HG03575 (cell line): Measurements from ENCODE around the gene TLX2.
"Not testable (repeated sequence)": the region's sequence is repeated elsewhere in the genome, so short reads cannot be mapped to it uniquely, and the experiment has no call there.

Source experiments
- ATAC-seq: cut with Tn5 transposase; IDR thresholded peaks from one replicate; pipeline ENCODE4 v1.9.1; 2021; ENCODE audit not compliant: unreplicated experiment, insufficient number of reproducible peaks, low FRiP score; ENCODE audit errors: extremely low read depth

The TLX2 gene

DNA sequence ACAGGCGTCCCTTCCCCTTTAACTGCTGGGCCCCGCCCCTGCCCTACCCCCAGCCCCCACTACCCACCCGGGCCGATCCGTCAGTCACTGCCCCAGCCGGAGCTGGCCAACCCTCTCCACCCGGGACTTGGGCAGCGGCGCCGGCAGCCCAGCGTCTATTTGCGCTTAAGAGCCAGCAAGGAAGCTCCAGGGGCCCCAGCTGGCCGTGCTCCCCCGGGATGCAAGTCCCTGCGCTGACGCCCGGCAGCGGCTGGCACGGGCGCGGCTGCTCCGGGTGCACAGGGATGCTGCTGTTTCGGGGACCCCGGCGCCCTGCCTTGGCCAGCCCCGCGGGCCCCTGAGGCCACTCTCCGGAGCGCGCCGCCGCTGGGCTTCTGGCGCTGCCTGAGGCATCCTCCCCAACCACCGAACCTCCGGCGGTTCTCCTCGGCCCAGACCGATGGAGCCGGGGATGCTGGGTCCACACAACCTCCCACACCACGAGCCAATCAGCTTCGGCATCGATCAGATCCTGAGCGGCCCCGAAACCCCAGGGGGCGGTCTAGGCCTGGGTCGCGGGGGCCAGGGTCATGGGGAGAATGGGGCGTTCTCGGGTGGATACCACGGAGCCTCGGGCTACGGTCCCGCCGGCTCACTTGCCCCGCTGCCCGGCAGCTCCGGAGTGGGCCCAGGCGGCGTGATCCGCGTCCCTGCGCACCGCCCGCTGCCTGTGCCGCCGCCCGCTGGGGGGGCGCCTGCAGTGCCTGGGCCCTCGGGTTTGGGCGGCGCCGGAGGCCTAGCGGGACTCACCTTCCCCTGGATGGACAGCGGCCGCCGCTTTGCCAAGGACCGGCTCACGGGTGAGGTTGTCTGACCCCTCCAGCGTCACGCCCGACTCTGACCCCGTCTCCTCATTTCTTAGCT, at the start of gene TLX2:
TLX2 (plus strand) TSS at position 83 of the 903 bp plus-strand sequence; CDS start at position 440, 357 bp downstream.
- ATAC-seq, result no peak

DNA sequence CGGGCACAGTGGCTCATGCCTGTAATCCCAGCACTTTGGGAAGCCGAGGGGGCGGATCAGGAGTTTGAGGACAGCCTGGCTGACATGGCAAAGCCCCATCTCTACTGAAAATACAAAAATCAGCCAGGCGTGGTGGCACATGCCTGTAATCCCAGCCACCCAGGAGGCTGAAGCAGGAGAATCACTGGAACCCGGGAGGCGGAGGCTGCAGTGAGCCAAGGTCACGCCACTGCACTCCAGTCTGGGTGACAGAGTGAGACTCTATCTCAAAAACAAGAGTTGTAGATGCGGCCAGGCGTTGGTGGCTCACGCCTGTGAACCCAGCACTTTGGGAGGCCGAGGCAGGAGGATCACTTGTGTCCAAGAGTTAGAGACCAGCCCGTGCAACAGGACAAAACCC, 43.5 kb upstream of the TLX2 start:
- ATAC-seq, result not testable (repeated sequence)

DNA sequence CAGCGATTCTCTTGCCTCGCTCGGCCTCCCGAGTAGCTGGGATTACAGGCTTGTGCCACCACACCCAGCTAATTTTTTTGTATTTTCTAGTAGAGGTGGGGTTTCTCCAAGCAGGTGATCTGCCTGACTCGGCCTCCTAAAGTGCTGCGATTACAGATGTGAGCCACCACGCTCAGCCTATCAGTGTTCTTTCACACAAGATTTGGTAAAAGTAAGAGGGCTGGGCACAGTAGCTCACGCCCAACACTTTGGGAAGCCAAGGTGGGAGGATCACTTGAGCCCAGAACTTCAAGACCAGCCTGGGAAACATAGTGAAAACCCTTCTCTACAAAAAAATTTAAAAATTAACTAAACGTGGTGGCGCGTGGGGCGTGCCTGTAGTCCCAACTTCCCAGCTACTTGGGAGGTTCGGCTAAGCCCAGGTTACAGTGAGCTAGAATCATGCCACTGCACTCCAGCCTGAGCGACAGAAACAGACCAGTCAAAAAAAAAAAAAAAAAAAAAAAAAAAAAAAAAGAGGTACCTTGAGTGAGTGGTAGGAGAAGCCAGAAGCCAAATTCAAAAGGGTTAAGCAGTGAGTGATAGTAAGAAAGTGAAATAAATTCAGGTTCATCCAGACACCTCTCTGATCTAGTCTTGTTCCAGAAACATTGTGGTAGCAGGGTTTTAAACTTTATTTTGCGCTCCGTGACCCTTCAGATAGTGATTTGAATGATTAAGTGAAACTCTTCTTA, 42.8 kb upstream of the TLX2 start:
- ATAC-seq, result no peak

DNA sequence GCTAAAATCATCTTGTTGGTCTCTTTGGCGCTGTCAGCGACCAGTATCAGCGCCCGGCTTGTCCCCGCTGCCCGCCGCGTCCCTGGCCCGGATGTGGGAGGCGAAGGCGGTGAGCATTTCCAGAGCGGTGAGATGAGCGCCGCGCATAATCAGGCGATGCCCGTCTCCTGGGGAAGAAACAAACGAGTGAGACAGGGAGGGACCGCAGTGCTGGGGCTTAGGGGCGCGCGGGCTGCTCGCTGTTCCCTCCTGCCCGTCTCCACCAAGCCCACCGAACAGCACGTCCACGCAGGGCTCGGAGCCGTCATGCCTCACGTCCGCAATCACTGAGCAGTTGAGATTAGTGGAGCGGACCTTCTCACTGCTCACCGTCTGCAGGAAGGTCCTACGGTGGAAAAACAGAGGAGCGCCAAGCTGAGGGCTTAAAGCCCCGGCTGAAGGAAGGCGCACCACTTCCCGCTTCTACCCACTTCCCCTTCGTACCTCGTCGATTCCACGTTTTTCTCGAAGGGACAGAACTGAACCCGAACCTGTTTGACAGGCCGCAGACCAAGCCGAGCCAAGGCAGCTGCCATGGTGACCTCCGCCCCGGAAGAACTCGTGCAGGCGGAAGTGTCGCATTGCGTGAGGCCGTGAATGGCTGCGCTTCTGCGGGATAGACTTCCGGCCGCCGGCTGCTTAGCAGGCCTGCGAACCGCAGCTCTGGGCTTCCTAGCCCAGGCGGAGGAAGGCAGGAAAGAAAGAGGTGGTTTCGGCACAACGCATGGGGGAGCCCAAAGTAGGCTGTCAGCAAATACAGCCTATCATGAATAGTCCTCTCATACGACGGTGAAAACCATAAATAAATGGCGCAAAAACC, 41.9 kb upstream of the TLX2 start, which contains the start of gene MRPL53:
MRPL53 (minus strand) TSS at position 595 of the 859 bp plus-strand sequence; CDS start at position 575, 20 bp downstream.
- no peak for ATAC-seq

DNA sequence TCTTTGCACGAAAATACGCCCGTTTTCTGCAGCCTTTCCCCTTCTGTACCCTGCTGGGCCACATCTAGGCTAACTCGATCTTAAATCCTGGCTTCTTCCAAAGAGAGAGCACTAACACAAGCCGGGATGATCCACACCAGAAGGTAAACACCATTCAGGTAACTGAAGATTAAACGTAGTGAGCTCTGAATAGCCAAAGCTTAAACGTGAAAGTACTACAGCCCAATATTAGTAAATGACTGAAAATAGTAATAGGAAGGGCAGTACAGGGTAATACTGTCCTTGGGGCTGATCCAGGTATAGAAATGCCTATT, 41.3 kb upstream of the TLX2 start:
- ATAC-seq, result no peak

DNA sequence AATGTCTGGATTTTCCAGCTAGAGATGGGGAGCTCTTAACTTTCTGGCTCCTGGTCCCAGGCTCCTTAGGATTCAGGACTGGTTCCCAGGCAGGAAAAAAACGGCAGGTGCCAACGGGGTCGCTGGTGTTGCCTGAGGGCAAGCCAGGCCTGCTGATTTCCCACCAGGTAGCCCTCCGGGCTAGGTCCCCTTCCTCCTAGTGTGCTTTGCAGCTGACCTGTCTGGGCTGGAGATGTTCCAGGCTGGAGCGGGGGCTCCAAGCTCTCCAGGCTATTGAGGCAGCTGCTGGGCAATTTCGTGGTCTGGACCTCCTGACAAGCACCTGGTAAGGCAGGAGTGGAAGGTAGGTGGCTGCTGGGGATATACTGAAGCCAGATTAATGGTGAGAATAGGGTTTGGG, 39.8 kb upstream of the TLX2 start:
- no peak for ATAC-seq

DNA sequence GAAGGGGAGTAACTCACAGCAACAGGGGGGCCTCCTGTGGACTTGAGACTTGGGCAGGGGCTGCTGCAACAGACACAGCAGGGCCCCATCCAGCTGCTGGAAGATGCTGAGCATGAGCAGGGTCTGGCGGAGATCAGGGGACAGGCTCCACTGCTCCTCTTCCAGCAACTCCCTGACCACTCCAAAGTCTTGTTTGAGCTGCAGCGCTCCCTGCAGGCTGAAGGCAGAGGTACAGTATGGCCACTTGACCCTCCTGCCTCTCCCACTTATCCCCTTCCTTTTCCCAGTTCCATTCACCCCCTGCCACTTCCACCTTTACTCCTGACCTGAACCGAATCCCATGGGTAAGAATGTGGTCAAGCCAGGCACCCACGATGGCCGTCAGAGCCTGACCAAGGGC, 39.4 kb upstream of the TLX2 start:
- ATAC-seq, result no peak

DNA sequence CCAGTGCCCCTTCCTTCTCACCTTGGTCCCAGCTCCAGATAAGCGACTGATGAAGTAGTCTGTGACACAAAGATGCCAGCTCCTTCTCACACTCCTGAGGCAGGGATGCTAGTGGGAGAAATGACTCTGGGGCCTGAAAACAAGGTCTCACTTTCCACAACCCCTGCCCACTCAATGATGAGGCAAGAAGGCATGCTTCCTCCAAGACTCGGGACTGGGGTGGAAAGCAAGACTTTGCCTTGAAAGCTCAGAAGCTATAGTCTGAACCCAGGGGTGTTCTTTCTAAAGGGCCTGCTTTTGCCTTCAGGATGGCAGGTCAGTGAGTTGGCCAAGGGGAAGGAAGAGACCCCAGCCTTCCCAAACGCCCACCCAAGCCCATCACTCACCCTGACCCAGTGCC, 32.8 kb upstream of the TLX2 start:
- no peak for ATAC-seq

DNA sequence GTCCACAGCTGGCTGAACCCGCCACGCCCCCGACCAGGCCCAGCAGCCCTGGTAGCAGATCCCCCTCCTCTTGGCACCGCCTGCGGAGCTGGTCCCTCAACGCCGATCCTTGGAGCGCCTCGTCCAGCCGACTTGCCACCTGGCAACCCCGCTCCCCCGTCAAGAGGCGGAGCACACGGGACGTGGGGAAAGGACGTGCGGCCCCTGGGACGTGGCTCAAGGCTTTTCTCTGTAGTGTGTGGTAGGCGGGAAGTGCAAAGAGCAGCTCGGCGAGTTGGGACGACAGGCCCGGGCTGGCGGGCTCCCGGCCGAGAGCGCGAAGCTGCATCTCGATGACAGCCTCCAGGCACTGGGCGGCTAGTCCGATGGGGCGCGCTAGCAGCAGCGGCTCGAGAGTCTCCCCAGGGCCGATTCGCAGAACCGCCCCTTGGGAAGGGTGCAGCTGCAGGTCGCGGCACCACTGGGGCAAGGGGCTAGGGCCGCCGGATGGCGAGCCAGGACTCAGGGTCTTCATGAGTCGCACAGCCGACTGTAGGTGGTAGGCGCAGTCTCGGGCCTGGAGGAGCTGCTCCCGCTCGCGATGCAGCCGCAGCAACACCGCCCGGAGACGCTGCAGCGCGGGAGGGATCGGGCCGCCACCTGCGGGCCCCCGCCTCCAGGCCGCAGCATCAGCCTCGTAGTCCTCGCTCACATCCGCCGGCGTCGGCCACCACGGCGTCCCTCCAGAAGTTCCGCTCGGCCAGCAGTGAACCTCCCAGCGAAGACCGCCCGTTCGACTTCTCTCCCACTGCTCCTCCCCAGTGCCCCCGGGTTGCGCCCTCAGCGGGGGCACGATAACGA, 32.1 kb upstream of the TLX2 start:
- peak; percentile 5 for ATAC-seq

DNA sequence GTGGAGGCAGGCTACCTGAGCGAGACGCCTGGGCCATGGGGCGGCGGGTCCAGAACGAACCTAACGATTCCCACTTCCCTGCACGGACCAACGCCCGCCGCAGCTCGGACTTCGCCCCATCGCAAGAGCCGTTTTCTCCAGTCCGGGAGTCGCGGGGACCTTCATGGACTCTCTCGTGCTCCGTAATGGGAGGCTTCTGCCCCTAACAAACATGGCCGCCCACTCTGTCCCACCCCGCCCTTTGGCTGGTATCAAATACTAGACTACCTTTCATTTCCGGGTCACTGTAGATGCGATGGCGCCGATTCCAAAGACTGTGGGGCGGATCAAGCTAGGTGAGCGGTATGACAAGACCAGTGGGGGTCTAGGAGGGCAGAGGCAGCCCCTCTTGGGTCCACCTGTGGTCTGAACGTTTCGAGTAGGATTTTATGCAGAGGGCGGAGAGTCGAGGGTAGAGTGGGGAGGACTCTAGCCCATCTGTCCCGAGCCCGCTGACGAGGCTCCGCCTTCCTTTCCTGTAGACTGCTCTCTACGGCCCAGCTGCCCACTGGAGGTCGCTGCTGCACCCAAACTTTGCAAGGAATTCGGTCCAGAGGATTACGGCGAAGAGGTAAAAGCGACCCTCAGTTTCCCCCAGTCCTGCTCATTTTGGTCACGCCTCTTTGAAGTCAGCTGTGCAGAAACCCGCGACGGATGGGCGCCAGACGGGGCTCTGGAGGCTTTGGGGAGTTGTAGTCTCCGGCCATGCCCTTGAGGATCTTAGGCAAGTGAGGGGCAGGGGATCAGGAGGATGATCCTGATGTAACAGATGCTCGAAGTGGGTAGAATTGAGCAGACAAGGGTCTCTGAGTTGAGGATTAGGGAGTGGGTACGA, 31.2 kb upstream of the TLX2 start, which contains the start of the genes CCDC142 and TTC31:
CCDC142 (minus strand) TSS at position 198 of the 874 bp plus-strand sequence; CDS start at position 37, 161 bp downstream.
TTC31 (plus strand) TSS at position 281 of the 874 bp plus-strand sequence; CDS start at position 296, 15 bp downstream.
- ATAC-seq, result peak; percentile 87

DNA sequence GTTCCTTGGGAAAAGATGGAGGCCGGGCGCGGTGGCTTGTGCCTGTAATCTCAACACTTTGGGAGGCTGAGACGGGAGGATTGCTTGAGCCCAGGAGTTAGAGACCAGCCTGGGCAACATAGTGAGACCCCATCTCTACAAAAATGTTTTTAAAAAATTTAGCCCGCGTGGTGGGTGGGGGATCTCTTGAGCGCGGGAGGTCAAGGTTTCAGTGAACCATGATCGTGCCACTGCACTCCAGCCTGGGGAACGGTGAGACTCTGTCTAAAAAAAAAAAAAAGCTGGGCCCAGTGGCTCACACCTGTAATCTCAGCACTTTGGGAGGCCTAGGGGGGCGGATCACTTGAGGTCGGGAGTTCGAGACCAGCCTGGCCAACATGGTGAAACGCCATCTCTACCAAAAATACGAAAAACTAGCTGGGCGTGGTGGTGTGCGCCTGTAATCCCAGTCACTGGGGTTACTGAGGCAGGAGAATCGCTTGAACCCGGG, 30.5 kb upstream of the TLX2 start:
- not testable (repeated sequence) for ATAC-seq

DNA sequence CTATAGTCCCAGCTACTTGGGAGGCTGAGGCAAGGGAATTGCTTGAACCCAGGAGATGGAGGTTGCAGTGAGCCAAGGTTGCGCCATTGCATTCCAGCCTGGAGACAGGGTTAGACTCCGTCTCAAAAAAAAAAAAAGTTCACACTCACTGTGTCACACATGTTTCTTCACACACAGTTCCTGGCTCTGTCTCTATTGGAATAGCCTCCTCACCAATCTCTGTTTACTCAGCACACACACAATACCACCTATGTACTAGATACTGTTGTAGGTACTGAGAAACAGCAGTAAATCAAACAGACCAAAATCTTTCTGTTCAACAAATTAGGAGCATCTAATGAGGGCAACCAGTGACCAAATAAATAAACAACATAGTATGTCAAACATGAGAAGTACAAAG, 28.1 kb upstream of the TLX2 start:
- ATAC-seq, result no peak

DNA sequence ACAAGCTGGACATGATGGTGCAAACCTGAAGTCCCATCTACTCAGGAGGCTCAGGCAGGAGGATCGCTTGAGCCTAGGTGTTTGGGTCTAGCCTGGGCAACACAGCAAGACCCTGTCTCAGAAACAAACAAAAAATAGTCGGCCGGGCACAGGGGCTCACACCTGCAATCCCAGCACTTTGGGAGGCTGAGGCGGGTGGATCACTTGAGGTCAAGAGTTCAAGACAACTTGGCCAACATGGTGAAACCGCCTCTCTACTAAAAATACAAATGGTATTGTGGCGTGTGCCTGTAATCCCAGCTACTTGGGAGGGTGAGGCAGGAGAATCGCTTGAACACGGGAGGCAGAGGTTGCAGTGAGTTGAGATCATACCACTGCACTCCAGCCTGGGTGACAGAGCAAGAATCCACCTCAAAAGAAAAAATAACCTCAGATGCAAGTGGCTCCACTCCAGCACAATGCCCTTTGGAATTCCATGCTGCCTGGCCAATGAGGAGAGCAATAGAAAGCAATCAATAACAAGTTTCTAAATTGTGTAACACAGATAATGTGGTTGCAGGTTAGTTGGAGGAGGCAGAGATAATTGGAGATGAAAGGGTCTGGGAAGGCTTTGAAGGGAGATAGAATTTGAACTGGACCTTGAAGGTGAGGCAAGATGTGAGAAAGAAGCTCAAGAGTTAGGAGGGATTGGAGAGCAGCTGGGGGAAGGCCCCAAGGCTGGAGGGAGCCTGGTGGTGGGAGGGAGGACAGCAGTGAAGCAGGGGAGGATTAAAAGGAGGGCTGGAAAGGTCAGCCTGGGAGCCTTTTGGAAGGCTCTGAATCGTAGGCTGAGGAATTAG, 25.4 kb upstream of the TLX2 start:
- ATAC-seq, result no peak

DNA sequence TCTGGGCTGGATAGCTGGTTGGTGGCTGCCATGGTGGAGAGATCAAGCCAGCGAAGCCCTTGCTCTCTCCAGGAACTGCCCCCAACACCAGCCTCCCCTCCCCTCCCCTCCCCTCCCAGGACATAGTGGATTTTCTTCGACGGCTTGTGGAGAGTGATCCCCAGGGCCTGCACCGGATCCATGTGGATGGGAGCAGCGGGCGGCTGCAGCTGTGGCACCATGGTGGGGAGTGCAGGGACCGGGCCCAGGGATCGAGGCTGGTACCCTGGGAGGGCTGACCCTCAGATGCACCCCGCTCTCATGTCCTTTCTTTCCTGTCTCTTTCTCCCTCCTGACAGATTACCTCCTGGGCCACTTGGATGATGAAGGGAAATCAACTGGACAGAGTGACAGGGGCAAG, 24.3 kb upstream of the TLX2 start:
- no peak for ATAC-seq

DNA sequence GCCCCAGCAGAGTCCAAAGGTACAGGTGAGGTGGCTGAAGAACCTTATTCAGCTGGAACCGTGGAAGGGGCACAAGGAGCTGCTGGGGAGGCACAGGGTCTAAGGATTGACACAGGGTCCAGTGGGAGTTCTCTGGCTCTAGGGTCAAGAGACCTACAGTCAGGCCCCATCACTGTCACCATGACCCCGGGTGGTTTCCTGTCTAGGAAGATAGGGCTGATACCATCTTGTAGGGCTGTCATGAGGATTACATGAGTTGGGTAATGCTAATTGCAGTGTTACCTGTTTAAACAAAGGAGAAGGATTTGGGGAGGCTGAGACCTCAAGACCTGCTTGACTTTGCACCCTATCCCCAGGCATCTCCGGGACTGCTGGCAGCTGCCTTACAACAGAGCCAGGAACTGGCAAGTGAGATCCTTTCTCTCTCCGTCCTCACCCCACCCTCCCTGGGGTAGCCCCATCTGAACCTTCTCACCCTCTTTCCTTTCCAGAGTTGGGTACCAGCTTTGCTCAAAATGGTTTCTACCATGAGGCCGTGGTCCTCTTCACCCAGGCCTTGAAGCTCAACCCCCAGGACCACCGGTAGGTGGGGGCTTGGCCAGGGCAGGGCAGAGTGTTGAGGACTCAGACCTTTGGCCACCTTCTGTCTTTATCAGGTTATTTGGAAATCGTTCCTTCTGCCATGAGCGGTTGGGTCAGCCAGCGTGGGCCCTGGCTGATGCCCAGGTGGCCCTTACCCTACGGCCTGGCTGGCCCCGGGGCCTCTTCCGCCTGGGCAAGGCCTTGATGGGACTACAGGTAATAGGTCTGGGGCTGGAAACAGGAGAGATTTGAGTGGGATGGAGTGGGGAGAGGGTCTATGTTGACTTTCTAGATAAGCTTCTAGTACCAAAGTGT, 22.4 kb upstream of the TLX2 start:
- no peak for ATAC-seq
